CD14-positive monocyte (primary cell): ENCODE measurements around the gene MTRF1. TPM values are rescaled to one million over a fixed set of nuclear protein-coding genes. Genes with fewer than 3 reads are reported as not detected.

Source experiments
- DNase-seq, 3 donors: peaks; one replicate each; pipeline ENCODE4 v3.0.0-alpha.2; 2011 to 2022
- H2AFZ ChIP-seq: 2 replicates; pipeline ENCODE4 v1.6.0; 2012; ENCODE audit warnings: mild to moderate bottlenecking, low read depth, low read length, inconsistent platforms; ENCODE audit not compliant: insufficient read depth, poor library complexity, severe bottlenecking
- H3K27ac ChIP-seq, 2 donors: 1 replicate in 1 of 2; 2 replicates in 1 of 2; pipeline ENCODE4 v1.5.1; 2012 to 2013; ENCODE audit warnings: low read length in 2 of 2, control low read depth in 1 of 2, inconsistent platforms in 1 of 2, low read depth in 1 of 2, mild to moderate bottlenecking in 1 of 2
- H3K27me3 ChIP-seq, 2 donors: one replicate each; pipeline versions ENCODE4 v1.6.0 to v1.6.1; 2011 to 2013; ENCODE audit warnings: low read length in 2 of 2; ENCODE audit not compliant: control insufficient read depth in 2 of 2, insufficient read depth in 2 of 2
- H3K36me3 ChIP-seq, 2 donors: replicated peaks in 1 of 2; 1 replicate in 1 of 2; 2 replicates in 1 of 2; pipeline versions ENCODE4 v1.5.1 to v1.6.1; 2012 to 2013; ENCODE audit warnings: low read length in 2 of 2, control low read depth in 1 of 2, inconsistent platforms in 1 of 2, mild to moderate bottlenecking in 1 of 2; ENCODE audit not compliant: insufficient read depth in 2 of 2, control insufficient read depth in 1 of 2
- H3K4me1 ChIP-seq, 2 donors: 1 replicate in 1 of 2; 2 replicates in 1 of 2; pipeline versions ENCODE4 v1.5.1 to v1.6.1; 2012 to 2013; ENCODE audit warnings: low read length in 2 of 2, control low read depth in 1 of 2, inconsistent platforms in 1 of 2, mild to moderate bottlenecking in 1 of 2, moderate library complexity in 1 of 2; ENCODE audit not compliant: insufficient read depth in 2 of 2, control insufficient read depth in 1 of 2
- H3K4me2 ChIP-seq: replicated peaks from 2 replicates; pipeline ENCODE3; 2012; ENCODE audit warnings: low read length, moderate library complexity, mild to moderate bottlenecking; ENCODE audit not compliant: poor library complexity, severe bottlenecking; ENCODE audit errors: extremely low read depth
- H3K4me3 ChIP-seq, 3 experiments: fragments of 200-600 bp in 1 of 3; sonication (generic) in 1 of 3; replicated peaks in 1 of 3; 1 replicate in 2 of 3; 2 replicates in 1 of 3; pipeline ENCODE4 v1.5.1; 2011 to 2013; ENCODE audit warnings: low read length in 3 of 3, mild to moderate bottlenecking in 3 of 3, control low read depth in 2 of 3, low read depth in 2 of 3, inconsistent platforms in 1 of 3, moderate library complexity in 1 of 3
- H3K79me2 ChIP-seq: 2 replicates; pipeline ENCODE4 v1.6.0; 2012; ENCODE audit warnings: mild to moderate bottlenecking, control low read depth, inconsistent platforms, low read length, moderate library complexity; ENCODE audit not compliant: insufficient read depth
- H3K9ac ChIP-seq: 2 replicates; pipeline ENCODE4 v1.6.0; 2017; ENCODE audit warnings: low read length, mild to moderate bottlenecking; ENCODE audit not compliant: insufficient read depth, poor library complexity, severe bottlenecking
- H3K9me3 ChIP-seq, 2 donors: replicated peaks in 1 of 2; 1 replicate in 1 of 2; 2 replicates in 1 of 2; pipeline versions ENCODE4 v1.5.1 to v1.6.1; 2012 to 2013; ENCODE audit warnings: low read length in 2 of 2, control low read depth in 1 of 2; ENCODE audit not compliant: control insufficient read depth in 1 of 2, insufficient read depth in 1 of 2
- H4K20me1 ChIP-seq: 2 replicates; pipeline ENCODE4 v1.6.0; 2012; ENCODE audit warnings: mild to moderate bottlenecking, low read length, control low read depth, moderate library complexity; ENCODE audit not compliant: insufficient read depth
- H3K27ac Mint-ChIP-seq, 7 donors: one replicate each; pipeline ENCODE4 v1.8.0; 2020; ENCODE audit warnings: mild to moderate bottlenecking in 7 of 7, mixed read lengths in 7 of 7, moderate library complexity in 6 of 7, inconsistent platforms in 2 of 7
- H3K27me3 Mint-ChIP-seq, 3 donors: one replicate each; pipeline ENCODE4 v1.8.0; 2021 to 2022; ENCODE audit warnings: low read depth in 3 of 3, mild to moderate bottlenecking in 3 of 3, mixed read lengths in 3 of 3, moderate library complexity in 3 of 3, inconsistent platforms in 1 of 3
- H3K36me3 Mint-ChIP-seq, 2 donors: one replicate each; pipeline ENCODE4 v1.8.0; 2020; ENCODE audit warnings: mixed read lengths in 2 of 2, inconsistent platforms in 1 of 2, mild to moderate bottlenecking in 1 of 2
- H3K4me1 Mint-ChIP-seq: one replicate; pipeline ENCODE4 v1.8.0; 2020; ENCODE audit warnings: mild to moderate bottlenecking, mixed read lengths
- H3K4me3 Mint-ChIP-seq, 2 donors: one replicate each; pipeline ENCODE4 v1.8.0; 2020; ENCODE audit warnings: mild to moderate bottlenecking in 2 of 2, mixed read lengths in 2 of 2, moderate library complexity in 1 of 2
- H3K9me3 Mint-ChIP-seq, 7 donors: one replicate each; pipeline ENCODE4 v1.8.0; 2020 to 2022; ENCODE audit warnings: mixed read lengths in 7 of 7, mild to moderate bottlenecking in 6 of 7, moderate library complexity in 6 of 7, inconsistent platforms in 2 of 7
- WGBS: methylation state at CpG from one replicate; pipeline ENCODE4 v1.1.5; 2013; ENCODE audit warnings: missing lambda C conversion rate; ENCODE audit not compliant: insufficient coverage; 5-methylcytosine and 5-hydroxymethylcytosine counted together
- intact Hi-C, 2 donors: fragments of 100-400 bp; cut with micrococcal nuclease; formaldehyde crosslinking; loops; one replicate each; pipeline versions ENCODE4 v1.15.0 to v1.15.1; 2023
- polyA minus RNA-seq: library from RNA; depleted of rRNA, polyadenylated mRNA; stranded (reverse); fragments of >200 nt; gene quantifications from 2 replicates; pipeline ENCODE4 v1.2.3, GENCODE V29; 2012
- polyA plus RNA-seq, 3 donors: library from polyadenylated mRNA; depleted of rRNA in 1 of 3; unstranded in 2 of 3; stranded (reverse) in 1 of 3; fragments of 300-500 nt in 2 of 3; fragments of >200 nt in 1 of 3; fragmentation: Illumina TruSeq in 2 of 3; gene quantifications; 1 replicate in 2 of 3; 2 replicates in 1 of 3; pipeline ENCODE4 v1.2.3, GENCODE V29; 2012 to 2021
- total RNA-seq, 12 experiments: library from RNA in 1 of 12; stranded (reverse) in 1 of 12; fragments of 120-200 nt in 1 of 12; gene quantifications; one replicate each; pipeline ENCODE4 v1.2.4 and lab custom pipeline; 2013 to 2026; ENCODE audit warnings: mixed read lengths in 6 of 12, inconsistent platforms in 1 of 12
- TF ChIP-seq, protein P1 (sequence below): fragments of 200-600 bp; IDR thresholded peaks from one replicate; pipeline ENCODE4 v1.8.0; 2022; ENCODE audit warnings: antibody characterized with exemption, mild to moderate bottlenecking

Gene MTRF1, protein sequence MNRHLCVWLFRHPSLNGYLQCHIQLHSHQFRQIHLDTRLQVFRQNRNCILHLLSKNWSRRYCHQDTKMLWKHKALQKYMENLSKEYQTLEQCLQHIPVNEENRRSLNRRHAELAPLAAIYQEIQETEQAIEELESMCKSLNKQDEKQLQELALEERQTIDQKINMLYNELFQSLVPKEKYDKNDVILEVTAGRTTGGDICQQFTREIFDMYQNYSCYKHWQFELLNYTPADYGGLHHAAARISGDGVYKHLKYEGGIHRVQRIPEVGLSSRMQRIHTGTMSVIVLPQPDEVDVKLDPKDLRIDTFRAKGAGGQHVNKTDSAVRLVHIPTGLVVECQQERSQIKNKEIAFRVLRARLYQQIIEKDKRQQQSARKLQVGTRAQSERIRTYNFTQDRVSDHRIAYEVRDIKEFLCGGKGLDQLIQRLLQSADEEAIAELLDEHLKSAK
- total RNA-seq (2013): 13.4 TPM
- polyA plus RNA-seq (10 to 100 TPM in 1 of 3 donors, 1 to 10 TPM in 2; 4.0 to 17.2 (median 6.0) TPM), polyA minus RNA-seq (5.7 and 5.9 TPM in 2 replicates), total RNA-seq (lab: John Stamatoyannopoulos, UW) (4.6 to 13.9 (median 9.6) reads per million in 11 experiments)

DNA sequence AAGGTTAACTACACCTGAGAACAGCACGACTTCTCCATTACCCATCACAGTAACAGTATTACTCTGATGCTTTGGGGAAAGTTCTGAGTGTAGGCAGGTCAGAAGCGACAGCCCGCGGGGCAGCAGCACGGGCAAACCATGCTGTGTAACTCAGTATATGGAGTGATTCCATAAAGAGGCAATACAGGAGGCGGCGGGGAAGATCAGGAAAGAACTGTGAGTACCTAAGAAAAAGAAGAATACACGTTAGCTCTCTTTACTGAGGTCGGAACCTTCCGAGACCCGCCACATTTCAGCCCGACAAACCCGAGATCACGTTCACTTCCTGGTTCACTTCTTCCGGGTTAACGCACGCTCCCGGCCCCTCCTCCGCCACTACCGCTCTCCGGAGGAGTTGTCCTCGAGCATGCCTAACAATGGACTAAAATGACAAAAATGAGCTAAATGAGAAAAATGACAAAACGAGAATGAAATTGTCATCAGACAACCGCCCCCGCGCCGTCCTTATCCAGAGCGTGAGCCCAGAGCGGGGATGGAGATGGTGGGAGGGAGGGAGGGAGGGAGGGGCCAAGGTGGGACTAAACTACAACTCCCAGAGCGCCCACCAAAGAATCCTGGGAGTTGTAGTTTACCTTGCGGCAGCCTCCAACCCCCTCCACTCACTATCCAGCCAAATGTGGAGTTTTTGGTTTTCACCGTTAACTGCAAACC, at the start of gene MTRF1:
Gene MTRF1, minus strand, starts transcription at position 316 of the 711 bp plus-strand sequence. CDS start 2,669 bp downstream, outside the sequence.
- Histone ChIP-seq H3K9ac (peak within 1 kb of the TSS; percentile 79), H3K36me3 (peaks cover 11 to 14% of the 10 kb centered on the region in 2 donors), H2AFZ (peak within 1 kb of the TSS; percentile 93), H3K4me1 (peaks cover 6 to 8% of the 10 kb centered on the region in 2 donors), H3K27ac (peak within 1 kb of the TSS; percentile 59 to 95), H3K4me2 (peak within 1 kb of the TSS; percentile 85), H3K9me3 (peaks cover 14 to 17% of the 10 kb centered on the region in 2 donors), H4K20me1 (no peaks in the 10 kb centered on the region), H3K4me3 (peak within 1 kb of the TSS; percentile 55 to 98 (median 97)), H3K27me3 (no peaks in the 10 kb centered on the region), H3K79me2 (peaks cover 9% of the 10 kb centered on the region)
- 0% methylated on average over 13 of the region's 32 CpGs for WGBS
- Mint-ChIP-seq H3K4me3 (peak within 1 kb of the TSS; percentile 92 to 97), H3K4me1 (peaks cover 15% of the 10 kb centered on the region), H3K36me3 (peaks cover 16 to 18% of the 10 kb centered on the region in 2 donors), H3K27me3 (peaks cover 0 to 4% (median 0%) of the 10 kb centered on the region in 3 donors), H3K9me3 (peaks cover 5 to 25% (median 19%) of the 10 kb centered on the region in 7 donors), H3K27ac (peak within 1 kb of the TSS; percentile 91 to 99 (median 96))
- intact Hi-C loops: loop anchor here (5.0 to 10.0 kb wide), 4 partner anchors 49 to 131 kb away; partner anchors contain the start of genes NAA16 (in 2 of the 2), KBTBD6 (in 1 of the 2) and KBTBD7 (in 1 of the 2)
- DNase-seq: peak; percentile 65 to 76 (median 71)
- TF ChIP-seq, protein P1, sequence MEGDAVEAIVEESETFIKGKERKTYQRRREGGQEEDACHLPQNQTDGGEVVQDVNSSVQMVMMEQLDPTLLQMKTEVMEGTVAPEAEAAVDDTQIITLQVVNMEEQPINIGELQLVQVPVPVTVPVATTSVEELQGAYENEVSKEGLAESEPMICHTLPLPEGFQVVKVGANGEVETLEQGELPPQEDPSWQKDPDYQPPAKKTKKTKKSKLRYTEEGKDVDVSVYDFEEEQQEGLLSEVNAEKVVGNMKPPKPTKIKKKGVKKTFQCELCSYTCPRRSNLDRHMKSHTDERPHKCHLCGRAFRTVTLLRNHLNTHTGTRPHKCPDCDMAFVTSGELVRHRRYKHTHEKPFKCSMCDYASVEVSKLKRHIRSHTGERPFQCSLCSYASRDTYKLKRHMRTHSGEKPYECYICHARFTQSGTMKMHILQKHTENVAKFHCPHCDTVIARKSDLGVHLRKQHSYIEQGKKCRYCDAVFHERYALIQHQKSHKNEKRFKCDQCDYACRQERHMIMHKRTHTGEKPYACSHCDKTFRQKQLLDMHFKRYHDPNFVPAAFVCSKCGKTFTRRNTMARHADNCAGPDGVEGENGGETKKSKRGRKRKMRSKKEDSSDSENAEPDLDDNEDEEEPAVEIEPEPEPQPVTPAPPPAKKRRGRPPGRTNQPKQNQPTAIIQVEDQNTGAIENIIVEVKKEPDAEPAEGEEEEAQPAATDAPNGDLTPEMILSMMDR: no peak

DNA sequence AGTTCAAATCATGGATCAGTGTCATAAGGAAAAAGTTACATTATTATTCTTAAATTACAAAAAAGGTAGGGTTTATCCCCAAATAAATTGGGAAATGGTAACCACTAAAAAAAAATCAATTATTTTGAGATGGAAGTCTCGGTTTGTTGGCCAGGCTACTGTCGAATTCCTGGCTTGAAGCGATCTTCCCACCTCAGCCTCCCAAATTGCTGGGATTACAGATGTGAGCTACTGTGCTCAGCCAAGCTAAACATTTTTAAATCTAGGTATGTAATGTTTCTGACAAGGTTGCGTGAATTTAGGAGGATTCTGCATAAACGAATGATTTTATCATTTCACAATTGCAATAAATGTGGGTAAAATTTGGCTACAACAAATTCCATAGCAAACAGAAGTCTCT, 49.7 kb upstream of the MTRF1 start:
- Histone ChIP-seq H3K4me3 (no peak overlapping the region), H3K79me2 (peaks cover 70% of the 10 kb centered on the region), H3K9me3 (no peaks in the 10 kb centered on the region), H4K20me1 (peaks cover 24% of the 10 kb centered on the region), H3K36me3 (no peaks in the 10 kb centered on the region), H3K27me3 (no peaks in the 10 kb centered on the region), H3K4me2 (peak overlapping the region; percentile 97), H3K27ac (peak overlapping the region in 1 of 2 donors; percentile 18), H3K4me1 (peaks cover 24 to 46% of the 10 kb centered on the region in 2 donors), H2AFZ (no peak overlapping the region), H3K9ac (no peak overlapping the region)
- WGBS: no CpG with 5 or more reads among the region's 5 CpGs
- Mint-ChIP-seq H3K4me3 (peak overlapping the region; percentile 6 to 11), H3K4me1 (peaks cover 41% of the 10 kb centered on the region), H3K27me3 (peaks cover 0 to 2% (median 0%) of the 10 kb centered on the region in 3 donors), H3K9me3 (no peaks in the 10 kb centered on the region), H3K36me3 (peaks cover 7 to 8% of the 10 kb centered on the region in 2 donors), H3K27ac (no peak overlapping the region)
- intact Hi-C loops: loop anchor here (5.0 to 10.0 kb wide), 2 partner anchors 48 to 51 kb away; partner anchors contain the start of gene MTRF1 (in 2 of the 2)
- TF ChIP-seq, protein P1: no peak
- no peak for DNase-seq
